H1 (cell line): ENCODE measurements around the gene COL4A1. TPM values are rescaled to one million over a fixed set of nuclear protein-coding genes. Genes with fewer than 3 reads are reported as not detected.

Source experiments
- CTCF ChIA-PET: fragments of 300-600 bp; sonication (Branson Sonifier 250); formaldehyde crosslinking; loops from one replicate; lab custom pipeline; 2021; ENCODE audit not compliant: partially characterized antibody; lab: Charles Lee
- POLR2A ChIA-PET: fragments of 300-600 bp; sonication (Branson Sonifier 250); formaldehyde crosslinking; loops from one replicate; lab custom pipeline; 2021; ENCODE audit warnings: inconsistent platforms; ENCODE audit not compliant: partially characterized antibody; lab: Charles Lee
- DNase-seq, 2 experiments: peaks; one replicate each; pipeline versions ENCODE4 v3.0.0 to v3.0.0-alpha.2; 2010 to 2022; ENCODE audit warnings: low spot score in 2 of 2, low read depth in 1 of 2, mixed read lengths in 1 of 2
- FAIRE-seq: peaks from 2 replicates; lab custom pipeline; 2011; peaks lifted over from hg19 to GRCh38; lab: Jason Lieb, UNC
- H2AFZ ChIP-seq: 2 replicates; pipeline ENCODE4 v1.8.1; 2012; ENCODE audit warnings: low read length, inconsistent platforms
- H2AK5ac ChIP-seq: 2 replicates; pipeline ENCODE4 v1.6.1; 2013; ENCODE audit warnings: low read depth, low read length
- H2BK120ac ChIP-seq: replicated peaks from 2 replicates; pipeline ENCODE3; 2013; ENCODE audit warnings: low read depth, low read length, inconsistent platforms
- H2BK12ac ChIP-seq: 2 replicates; pipeline ENCODE4 v1.6.1; 2013; ENCODE audit warnings: low read depth, low read length
- H2BK15ac ChIP-seq: 2 replicates; pipeline ENCODE4 v1.6.1; 2013; ENCODE audit warnings: low read length
- H2BK20ac ChIP-seq: 2 replicates; pipeline ENCODE4 v1.6.1; 2013; ENCODE audit warnings: low read length
- H2BK5ac ChIP-seq: 2 replicates; pipeline ENCODE4 v1.6.1; 2013; ENCODE audit warnings: low read depth, low read length
- H3K14ac ChIP-seq: 2 replicates; pipeline ENCODE4 v1.6.1; 2013; ENCODE audit warnings: inconsistent platforms; ENCODE audit not compliant: insufficient read length
- H3K18ac ChIP-seq: 2 replicates; pipeline ENCODE4 v1.6.1; 2013; ENCODE audit warnings: low read length; ENCODE audit errors: extremely low read depth
- H3K23ac ChIP-seq: 2 replicates; pipeline ENCODE4 v1.6.1; 2013; ENCODE audit warnings: inconsistent platforms; ENCODE audit not compliant: insufficient read length
- H3K23me2 ChIP-seq: 2 replicates; pipeline ENCODE4 v1.6.1; 2013; ENCODE audit warnings: low read depth, low read length
- H3K27ac ChIP-seq: 2 replicates; pipeline ENCODE4 v1.6.1; 2011; ENCODE audit warnings: low read depth, low read length, inconsistent platforms
- H3K27me3 ChIP-seq, 4 experiments: replicated peaks in 1 of 4; 1 replicate in 1 of 4; 2 replicates in 3 of 4; pipeline versions ENCODE4 v1.6.1 to v1.8.1; 2011 to 2013; ENCODE audit warnings: low read length in 3 of 4, mild to moderate bottlenecking in 3 of 4, inconsistent platforms in 2 of 4, mixed read lengths in 2 of 4, moderate library complexity in 1 of 4; ENCODE audit not compliant: control insufficient read depth in 3 of 4, insufficient read depth in 3 of 4; ENCODE audit errors: extremely low read depth in 1 of 4
- H3K36me3 ChIP-seq, 4 experiments: 2 replicates each; pipeline versions ENCODE4 v1.6.1 to v1.8.1; 2011 to 2013; ENCODE audit warnings: mild to moderate bottlenecking in 4 of 4, low read length in 3 of 4, moderate library complexity in 2 of 4, control low read depth in 1 of 4, inconsistent platforms in 1 of 4; ENCODE audit not compliant: insufficient read depth in 4 of 4, control insufficient read depth in 2 of 4
- H3K4ac ChIP-seq: replicated peaks from 2 replicates; pipeline ENCODE3; 2013; ENCODE audit warnings: low read length, low read depth, mixed read lengths, inconsistent platforms; ENCODE audit not compliant: insufficient read length
- H3K4me1 ChIP-seq, 4 experiments: replicated peaks in 1 of 4; 1 replicate in 1 of 4; 2 replicates in 3 of 4; pipeline versions ENCODE4 v1.6.1 to v1.8.1; 2011 to 2013; ENCODE audit warnings: low read length in 3 of 4, inconsistent platforms in 2 of 4, mixed read lengths in 1 of 4; ENCODE audit not compliant: insufficient read depth in 4 of 4, control insufficient read depth in 3 of 4
- H3K4me2 ChIP-seq, 2 experiments: 2 replicates each; pipeline versions ENCODE4 v1.6.1 to v1.8.1; 2011 to 2013; ENCODE audit warnings: low read depth in 2 of 2, low read length in 2 of 2, control low read depth in 1 of 2, inconsistent platforms in 1 of 2, mild to moderate bottlenecking in 1 of 2; ENCODE audit not compliant: insufficient read depth in 1 of 2
- H3K4me3 ChIP-seq, 4 experiments: fragments of 200-600, 300-600 bp in 1 of 4; sonication (generic), shearing (Covaris generic), sonication (Bioruptor Twin) in 1 of 4; 2 replicates each; pipeline versions ENCODE4 v1.5.1 to v1.8.1; 2011 to 2016; ENCODE audit warnings: low read length in 4 of 4, low read depth in 3 of 4, control low read depth in 2 of 4, inconsistent platforms in 2 of 4, mild to moderate bottlenecking in 2 of 4, mixed read lengths in 1 of 4, moderate library complexity in 1 of 4; ENCODE audit not compliant: insufficient read depth in 2 of 4; ENCODE audit errors: extremely low read depth in 1 of 4
- H3K56ac ChIP-seq: replicated peaks from 2 replicates; pipeline ENCODE3; 2013; ENCODE audit warnings: low read depth, mild to moderate bottlenecking, mixed read lengths, low read length, inconsistent platforms; ENCODE audit not compliant: insufficient read length
- H3K79me1 ChIP-seq: 2 replicates; pipeline ENCODE4 v1.6.1; 2013; ENCODE audit warnings: low read depth, low read length, control low read depth
- H3K79me2 ChIP-seq, 2 experiments: 2 replicates each; pipeline versions ENCODE4 v1.6.1 to v1.8.1; 2012 to 2013; ENCODE audit warnings: low read length in 2 of 2, mild to moderate bottlenecking in 2 of 2, inconsistent platforms in 1 of 2; ENCODE audit not compliant: insufficient read depth in 2 of 2, control insufficient read depth in 1 of 2
- H3K9ac ChIP-seq, 4 experiments: replicated peaks in 1 of 4; 1 replicate in 1 of 4; 2 replicates in 3 of 4; pipeline versions ENCODE4 v1.6.1 to v1.8.1; 2011 to 2013; ENCODE audit warnings: low read depth in 3 of 4, low read length in 3 of 4, control low read depth in 2 of 4, mild to moderate bottlenecking in 2 of 4, moderate library complexity in 2 of 4, inconsistent platforms in 1 of 4; ENCODE audit errors: extremely low read depth in 1 of 4
- H3K9me3 ChIP-seq, 2 experiments: 2 replicates each; pipeline versions ENCODE4 v1.6.1 to v1.8.1; 2012 to 2013; ENCODE audit warnings: mild to moderate bottlenecking in 2 of 2, moderate library complexity in 2 of 2, control low read depth in 1 of 2, inconsistent platforms in 1 of 2, low read depth in 1 of 2, low read length in 1 of 2, mixed read lengths in 1 of 2; ENCODE audit not compliant: insufficient read depth in 2 of 2
- H4K20me1 ChIP-seq, 2 experiments: replicated peaks in 1 of 2; 2 replicates each; pipeline versions ENCODE3 to v1.8.1; 2011 to 2013; ENCODE audit warnings: inconsistent platforms in 2 of 2, low read length in 2 of 2, mild to moderate bottlenecking in 1 of 2; ENCODE audit not compliant: insufficient read depth in 2 of 2, control insufficient read depth in 1 of 2
- H4K5ac ChIP-seq: 2 replicates; pipeline ENCODE4 v1.6.1; 2013; ENCODE audit warnings: low read length, low read depth, mixed read lengths, inconsistent platforms; ENCODE audit not compliant: insufficient read length
- H4K8ac ChIP-seq: 2 replicates; pipeline ENCODE4 v1.8.0; 2013; ENCODE audit warnings: mild to moderate bottlenecking, moderate library complexity, low read length, inconsistent platforms; ENCODE audit not compliant: insufficient read depth; ENCODE audit errors: extremely low read depth
- H4K91ac ChIP-seq: replicated peaks from 2 replicates; pipeline ENCODE3; 2013; ENCODE audit warnings: low read length, mixed read lengths, inconsistent platforms; ENCODE audit not compliant: insufficient read length
- ASH2L ChIP-seq: fragments of 200-600, 300-600 bp; sonication (generic); IDR thresholded peaks from one replicate; pipeline ENCODE4 v1.7.1; 2017; ENCODE audit warnings: low read length
- CBX8 ChIP-seq: fragments of 300-800, 300-1000 bp; sonication (generic); IDR thresholded peaks from 2 replicates; pipeline ENCODE4 v1.7.1; 2016; ENCODE audit warnings: low read depth, low read length, borderline replicate concordance
- E2F6 ChIP-seq: IDR thresholded peaks from 2 replicates; pipeline ENCODE4 v1.6.1; 2012; ENCODE audit warnings: inconsistent platforms
- MAX ChIP-seq: IDR thresholded peaks from 2 replicates; pipeline ENCODE4 v1.6.1; 2012; ENCODE audit warnings: inconsistent platforms
- NANOG ChIP-seq: IDR thresholded peaks from 2 replicates; pipeline ENCODE4 v1.6.1; 2011; ENCODE audit warnings: low read length, low read depth, mild to moderate bottlenecking, inconsistent platforms; ENCODE audit not compliant: insufficient read depth, poor library complexity, severe bottlenecking
- RAD21 ChIP-seq, 2 experiments: IDR thresholded peaks in 1 of 2; conservative IDR thresholded peaks in 1 of 2; 2 replicates each; pipeline ENCODE4 v1.6.1; 2011; ENCODE audit warnings: low read depth in 2 of 2, low read length in 2 of 2, improper control_type of control experiment in 1 of 2, inconsistent platforms in 1 of 2, mild to moderate bottlenecking in 1 of 2, moderate library complexity in 1 of 2
- SAP30 ChIP-seq: fragments of 300-600 bp; sonication (generic); IDR thresholded peaks from 2 replicates; pipeline ENCODE4 v1.7.1; 2012; ENCODE audit warnings: low read length, moderate library complexity, mild to moderate bottlenecking, inconsistent platforms; ENCODE audit not compliant: insufficient read depth, insufficient replicate concordance
- SIN3A ChIP-seq, 2 experiments: IDR thresholded peaks in 1 of 2; conservative IDR thresholded peaks in 1 of 2; 2 replicates each; pipeline ENCODE4 v1.6.1; 2011 to 2012; ENCODE audit warnings: low read length in 2 of 2, improper control_type of control experiment in 1 of 2, low read depth in 1 of 2, mild to moderate bottlenecking in 1 of 2
- SP1 ChIP-seq: IDR thresholded peaks from 2 replicates; pipeline ENCODE4 v1.6.1; 2011; ENCODE audit warnings: low read depth, low read length
- SP4 ChIP-seq: IDR thresholded peaks from 2 replicates; pipeline ENCODE4 v1.6.1; 2012; ENCODE audit warnings: low read length, inconsistent platforms
- SUZ12 ChIP-seq: fragments of 200-600 bp; sonication (generic); IDR thresholded peaks from 2 replicates; pipeline ENCODE4 v1.6.1; 2012; ENCODE audit warnings: mild to moderate bottlenecking, inconsistent platforms, low read length, moderate library complexity, mixed read lengths
- WGBS, 2 experiments: shearing (Covaris generic) in 1 of 2; methylation state at CpG; one replicate each; pipeline versions ENCODE4 v1.1.6 to v1.1.7; 2013 to 2015; ENCODE audit warnings: low lambda C conversion rate in 2 of 2, mixed read lengths in 2 of 2, inconsistent platforms in 1 of 2, low coverage in 1 of 2, missing lambda C conversion rate in 1 of 2; ENCODE audit not compliant: insufficient replicate concordance in 2 of 2, insufficient coverage in 1 of 2, insufficient read length in 1 of 2; ENCODE audit errors: extremely low coverage in 1 of 2, missing lambda C conversion rate in 1 of 2; 5-methylcytosine and 5-hydroxymethylcytosine counted together
- polyA plus RNA-seq, 7 experiments: library from polyadenylated mRNA; depleted of rRNA in 3 of 7; stranded (reverse) in 5 of 7; unstranded in 2 of 7; fragments of >200 nt in 5 of 7; fragments of 200-250 nt in 2 of 7; gene quantifications; 1 replicate in 5 of 7; 2 replicates in 1 of 7; 4 replicates in 1 of 7; pipeline versions ENCODE4 v1.2.1 to v1.2.3, GENCODE V29; 2011 to 2013; ENCODE audit warnings: missing spikeins in 2 of 7, mixed read lengths in 2 of 7
- total RNA-seq: library from RNA; stranded (reverse); fragmentation: NEBNext Ultra II Directional; extraction: Animal tissue kit (Norgen Biotek cat#: 25700); gene quantifications from 2 replicates; pipeline ENCODE4 v1.2.1, GENCODE V29; 2021

COL4A1 gene
- total and polyA plus RNA-seq, 2 of the 8 experiments (the other 6 are each of a cell fraction or from before 2014, with no cell fraction given): 30.7 to 82.0 TPM

GRCh38 chr13:110256126-110256905 lies 50.6 kb downstream of the COL4A1 start:
- WGBS, 2 experiments: 86% methylated on average over 18 of the region's 18 CpGs; no CpG with 5 or more reads in 1 of the 2 experiments
- no peak overlapping the region for H3K9ac ChIP-seq
- H3K4me1 ChIP-seq: peaks cover 0 to 3% (median 0%) of the 10 kb centered on the region in 4 experiments; a peak in 2 of 7 replicates
- H3K9me3 ChIP-seq: no peaks in the 10 kb centered on the region
- H3K27me3 ChIP-seq: no peaks in the 10 kb centered on the region; a peak in 1 of 7 replicates
- H3K23ac ChIP-seq: no peak overlapping the region
- ChIA-PET POLR2A (no interaction called here), CTCF (no interaction called here)
- H4K5ac ChIP-seq: no peak overlapping the region
- no peak overlapping the region for H2AK5ac ChIP-seq
- no peaks in the 10 kb centered on the region; a peak in 1 of 4 replicates for H3K79me2 ChIP-seq
- H3K23me2 ChIP-seq: no peaks in the 10 kb centered on the region
- no peak overlapping the region for H2BK20ac ChIP-seq
- no peak overlapping the region for H2BK15ac ChIP-seq
- no peak overlapping the region for H4K8ac ChIP-seq
- DNase-seq (peak in 1 of 2 experiments; percentile 14), FAIRE-seq (no peak)
- no peak overlapping the region for H3K14ac ChIP-seq
- H3K4ac ChIP-seq: no peak overlapping the region
- H3K79me1 ChIP-seq: no peaks in the 10 kb centered on the region; the same call in 1 of the 2 replicates
- TF ChIP-seq E2F6 (no peak), SAP30 (no peak), SP4 (no peak), SP1 (no peak), MAX (no peak), ASH2L (no peak), RAD21 (IDR thresholded peaks at IDR 0.05 in 1 of 2, conservative IDR thresholded peaks at IDR 0.05 in 1 of 2; ENCODE audit: low read depth in 2 of 2, low read length in 2 of 2) (no peak), CBX8 (no peak), SIN3A (conservative IDR thresholded peaks at IDR 0.05 in 1 of 2, IDR thresholded peaks at IDR 0.05 in 1 of 2; ENCODE audit: low read depth in 1 of 2, low read length in 2 of 2) (no peak), NANOG (no peak), SUZ12 (no peak)
- H2BK12ac ChIP-seq: peak overlapping the region; percentile 92; the same call in 1 of the 2 replicates
- H4K91ac ChIP-seq: no peak overlapping the region
- H3K4me3 ChIP-seq: no peak overlapping the region
- H2AFZ ChIP-seq: no peak overlapping the region
- no peak overlapping the region for H3K18ac ChIP-seq
- H3K27ac ChIP-seq: no peak overlapping the region
- no peak overlapping the region for H3K56ac ChIP-seq
- H3K36me3 ChIP-seq: no peaks in the 10 kb centered on the region
- no peaks in the 10 kb centered on the region for H4K20me1 ChIP-seq
- no peak overlapping the region for H2BK120ac ChIP-seq
- no peak overlapping the region for H2BK5ac ChIP-seq
- H3K4me2 ChIP-seq: no peak overlapping the region
